Activated naive CD8-positive, alpha-beta T cell treated with anti-CD3 and anti-CD28 coated beads, Interleukin-2, amount 50 U/mL, for 24 hours (primary cell): ENCODE data around the gene DLG2.

Experiments
- ATAC-seq: fragments of 150-1000 bp; cut with Tn5 transposase; one replicate; pipeline ENCODE4 v1.10.0; 2021
- DNase-seq: peaks from one replicate; pipeline ENCODE4 v3.0.0; 2021
- H3K27ac Mint-ChIP-seq: one replicate; pipeline ENCODE4 v1.8.0; 2021; ENCODE audit warnings: mild to moderate bottlenecking, mixed read lengths
- H3K27me3 Mint-ChIP-seq: one replicate; pipeline ENCODE4 v1.8.0; 2021; ENCODE audit warnings: mixed read lengths
- H3K36me3 Mint-ChIP-seq: one replicate; pipeline ENCODE4 v1.8.0; 2021; ENCODE audit warnings: low read depth, mixed read lengths
- H3K4me1 Mint-ChIP-seq: one replicate; pipeline ENCODE4 v1.8.0; 2021; ENCODE audit warnings: mixed read lengths
- H3K4me3 Mint-ChIP-seq: one replicate; pipeline ENCODE4 v1.8.0; 2021; ENCODE audit warnings: mild to moderate bottlenecking, moderate library complexity, mixed read lengths
- H3K9me3 Mint-ChIP-seq: one replicate; pipeline ENCODE4 v1.8.0; 2021; ENCODE audit warnings: mixed read lengths

The DLG2 gene

GRCh38 chr11:84215672-84216071 is 1411.5 kb downstream of the DLG2 start:
- Mint-ChIP-seq H3K27ac (no peak overlapping the region), H3K4me1 (no peaks in the 10 kb centered on the region), H3K36me3 (no peaks in the 10 kb centered on the region), H3K27me3 (no peaks in the 10 kb centered on the region), H3K9me3 (peaks cover 30% of the 10 kb centered on the region), H3K4me3 (no peak overlapping the region)
- ATAC-seq (no peak), DNase-seq (no peak)

- Mint-ChIP-seq H3K9me3 (peaks cover 25% of the 10 kb centered on the region), H3K27ac (no peak overlapping the region), H3K27me3 (no peaks in the 10 kb centered on the region), H3K36me3 (no peaks in the 10 kb centered on the region), H3K4me1 (no peaks in the 10 kb centered on the region), H3K4me3 (no peak overlapping the region)
- DNase-seq (no peak), ATAC-seq (no peak)
These were observed 1412.6 kb downstream of the DLG2 start for GRCh38 chr11:84214557-84214956.

- Mint-ChIP-seq H3K4me1 (no peaks in the 10 kb centered on the region), H3K9me3 (peaks cover 25% of the 10 kb centered on the region), H3K27ac (no peak overlapping the region), H3K27me3 (no peaks in the 10 kb centered on the region), H3K36me3 (no peaks in the 10 kb centered on the region), H3K4me3 (no peak overlapping the region)
- ATAC-seq (no peak), DNase-seq (no peak)
These were observed 1414.4 kb downstream of the DLG2 start for GRCh38 chr11:84212468-84213390.

- Mint-ChIP-seq H3K36me3 (no peaks in the 10 kb centered on the region), H3K4me3 (no peak overlapping the region), H3K27ac (no peak overlapping the region), H3K9me3 (peaks cover 21% of the 10 kb centered on the region), H3K4me1 (no peaks in the 10 kb centered on the region), H3K27me3 (no peaks in the 10 kb centered on the region)
- ATAC-seq (no peak), DNase-seq (no peak)
These were observed 1415.2 kb downstream of the DLG2 start for GRCh38 chr11:84211896-84212295.

DNA sequence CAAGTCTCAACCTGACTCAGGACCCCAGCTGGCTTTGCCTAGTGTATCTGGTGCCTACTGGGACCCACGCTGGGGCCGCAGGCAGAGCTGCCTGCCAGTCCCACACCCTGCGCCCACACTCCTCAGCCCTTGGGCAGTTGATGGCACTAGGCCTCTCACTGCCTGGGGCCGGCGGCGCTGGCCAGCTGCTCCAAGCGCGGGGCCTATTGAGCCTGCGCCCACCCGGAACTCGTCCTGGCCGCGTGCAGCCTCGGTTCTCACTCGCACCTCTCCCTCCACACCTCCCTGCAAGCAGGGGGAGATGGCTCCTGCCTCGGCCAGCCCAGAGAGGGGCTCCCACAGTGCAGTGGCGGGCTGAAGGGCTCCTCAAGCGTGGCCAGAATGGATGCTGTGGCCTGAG is 1432.4 kb downstream of the DLG2 start:
- DNase-seq, result no peak
- H3K27me3 Mint-ChIP-seq, result no peaks in the 10 kb centered on the region
- H3K4me3 Mint-ChIP-seq, result no peak overlapping the region
- H3K36me3 Mint-ChIP-seq, result no peaks in the 10 kb centered on the region
- H3K9me3 Mint-ChIP-seq, result peaks cover 14% of the 10 kb centered on the region
- H3K4me1 Mint-ChIP-seq, result no peaks in the 10 kb centered on the region
- no peak for ATAC-seq
- no peak overlapping the region for H3K27ac Mint-ChIP-seq

DNA sequence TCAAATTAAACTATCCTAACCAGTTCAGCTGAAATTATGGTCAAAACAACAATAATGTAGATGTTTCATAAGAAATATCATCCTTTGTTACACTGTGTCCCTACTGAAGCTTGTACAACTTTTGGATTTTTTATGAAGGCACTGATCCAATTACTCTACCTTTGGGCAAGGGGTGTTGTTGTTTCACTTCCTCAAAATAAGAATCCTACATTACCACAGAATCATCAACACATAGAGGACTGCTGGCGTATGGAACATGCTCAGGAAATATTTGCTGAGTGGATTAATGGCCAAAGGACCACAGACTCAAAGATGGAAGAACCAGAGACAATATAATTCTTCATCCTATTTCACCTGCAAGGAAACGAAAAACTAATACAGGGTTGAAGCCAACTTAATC is 1433.4 kb downstream of the DLG2 start:
- H3K9me3 Mint-ChIP-seq, result peaks cover 11% of the 10 kb centered on the region
- H3K4me1 Mint-ChIP-seq, result no peaks in the 10 kb centered on the region
- H3K27me3 Mint-ChIP-seq, result no peaks in the 10 kb centered on the region
- H3K4me3 Mint-ChIP-seq, result no peak overlapping the region
- H3K27ac Mint-ChIP-seq, result no peak overlapping the region
- no peaks in the 10 kb centered on the region for H3K36me3 Mint-ChIP-seq
- ATAC-seq (no peak), DNase-seq (no peak)

GRCh38 chr11:84188521-84188920 is 1438.6 kb downstream of the DLG2 start:
- ATAC-seq (no peak), DNase-seq (no peak)
- Mint-ChIP-seq H3K27me3 (no peaks in the 10 kb centered on the region), H3K9me3 (peaks cover 12% of the 10 kb centered on the region), H3K4me1 (no peaks in the 10 kb centered on the region), H3K27ac (no peak overlapping the region), H3K36me3 (no peaks in the 10 kb centered on the region), H3K4me3 (no peak overlapping the region)

DNA sequence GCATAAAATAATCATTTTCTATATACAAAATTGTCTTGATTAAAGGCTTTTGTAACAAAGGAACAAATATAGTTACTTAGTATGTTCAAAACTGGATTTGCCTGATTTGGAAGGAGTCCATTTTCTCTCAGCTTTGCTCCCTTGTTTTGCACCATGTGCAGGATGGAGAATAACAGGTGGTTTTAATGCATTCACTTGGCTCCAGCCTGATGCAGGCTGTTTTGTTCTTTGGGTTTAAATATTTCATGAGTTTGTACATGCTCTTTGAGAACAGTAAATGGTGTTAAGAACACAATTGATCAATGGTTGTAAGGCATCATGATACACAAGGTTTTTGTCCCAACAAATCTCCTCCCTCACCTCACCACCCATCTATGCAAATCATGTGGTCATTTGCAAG is 1454.1 kb downstream of the DLG2 start:
- H3K9me3 Mint-ChIP-seq, result peaks cover 25% of the 10 kb centered on the region
- H3K36me3 Mint-ChIP-seq, result no peaks in the 10 kb centered on the region
- H3K27ac Mint-ChIP-seq, result no peak overlapping the region
- no peak overlapping the region for H3K4me3 Mint-ChIP-seq
- H3K4me1 Mint-ChIP-seq, result no peaks in the 10 kb centered on the region
- DNase-seq (no peak), ATAC-seq (no peak)
- H3K27me3 Mint-ChIP-seq, result no peaks in the 10 kb centered on the region

GRCh38 chr11:84165139-84165538 is 1462.0 kb downstream of the DLG2 start:
- H3K27me3 Mint-ChIP-seq, result no peaks in the 10 kb centered on the region
- DNase-seq (no peak), ATAC-seq (no peak)
- peaks cover 19% of the 10 kb centered on the region for H3K9me3 Mint-ChIP-seq
- H3K36me3 Mint-ChIP-seq, result no peaks in the 10 kb centered on the region
- no peaks in the 10 kb centered on the region for H3K4me1 Mint-ChIP-seq
- no peak overlapping the region for H3K27ac Mint-ChIP-seq
- H3K4me3 Mint-ChIP-seq, result no peak overlapping the region

- Mint-ChIP-seq H3K4me3 (no peak overlapping the region), H3K27me3 (no peaks in the 10 kb centered on the region), H3K36me3 (no peaks in the 10 kb centered on the region), H3K27ac (no peak overlapping the region), H3K9me3 (peaks cover 19% of the 10 kb centered on the region), H3K4me1 (no peaks in the 10 kb centered on the region)
- ATAC-seq, result no peak
- DNase-seq, result no peak
These were observed 1462.4 kb downstream of the DLG2 start for GRCh38 chr11:84164728-84165127.

GRCh38 chr11:84163116-84163515 is 1464.0 kb downstream of the DLG2 start:
- no peaks in the 10 kb centered on the region for H3K27me3 Mint-ChIP-seq
- no peak overlapping the region for H3K4me3 Mint-ChIP-seq
- DNase-seq (no peak), ATAC-seq (no peak)
- no peak overlapping the region for H3K27ac Mint-ChIP-seq
- no peaks in the 10 kb centered on the region for H3K36me3 Mint-ChIP-seq
- no peaks in the 10 kb centered on the region for H3K4me1 Mint-ChIP-seq
- peaks cover 12% of the 10 kb centered on the region for H3K9me3 Mint-ChIP-seq

GRCh38 chr11:84157639-84158038 is 1469.5 kb downstream of the DLG2 start:
- Mint-ChIP-seq H3K4me3 (no peak overlapping the region), H3K4me1 (no peaks in the 10 kb centered on the region), H3K9me3 (peaks cover 29% of the 10 kb centered on the region)

DNA sequence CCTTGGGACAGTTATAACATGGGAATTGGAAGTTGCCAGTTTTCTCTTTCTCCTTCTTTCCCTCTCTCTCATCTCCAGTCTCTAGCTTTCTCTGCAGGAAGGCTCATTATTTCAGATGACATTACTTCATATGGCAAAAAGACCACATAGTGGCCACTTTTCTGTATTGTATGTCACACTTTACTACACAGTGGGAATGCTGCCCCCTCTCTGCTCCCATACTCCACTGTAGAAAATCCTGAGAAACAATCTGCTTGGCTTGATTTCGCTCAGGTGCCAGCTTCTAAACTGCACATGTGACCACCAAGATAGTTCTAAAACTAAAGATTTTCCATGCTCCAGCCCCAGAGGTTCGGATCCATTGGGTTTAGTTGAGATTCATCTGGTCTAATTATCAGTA is 1480.3 kb downstream of the DLG2 start:
- ATAC-seq (no peak), DNase-seq (no peak)
- Mint-ChIP-seq H3K9me3 (peaks cover 20% of the 10 kb centered on the region), H3K4me3 (no peak overlapping the region), H3K4me1 (no peaks in the 10 kb centered on the region), H3K27ac (no peak overlapping the region), H3K27me3 (no peaks in the 10 kb centered on the region), H3K36me3 (no peaks in the 10 kb centered on the region)

More at GRCh38 chr11:84157639-84158038, 1469.5 kb downstream of the DLG2 start:
- no peak overlapping the region for H3K27ac Mint-ChIP-seq
- no peaks in the 10 kb centered on the region for H3K36me3 Mint-ChIP-seq
- H3K27me3 Mint-ChIP-seq, result no peaks in the 10 kb centered on the region
- no peak for ATAC-seq
- no peak for DNase-seq

GRCh38 chr11:84145616-84146185 is 1481.4 kb downstream of the DLG2 start:
- DNase-seq, result no peak
- Mint-ChIP-seq H3K4me3 (no peak overlapping the region), H3K9me3 (peaks cover 12% of the 10 kb centered on the region), H3K36me3 (no peaks in the 10 kb centered on the region), H3K27ac (no peak overlapping the region), H3K4me1 (no peaks in the 10 kb centered on the region), H3K27me3 (no peaks in the 10 kb centered on the region)
- ATAC-seq, result no peak

DNA sequence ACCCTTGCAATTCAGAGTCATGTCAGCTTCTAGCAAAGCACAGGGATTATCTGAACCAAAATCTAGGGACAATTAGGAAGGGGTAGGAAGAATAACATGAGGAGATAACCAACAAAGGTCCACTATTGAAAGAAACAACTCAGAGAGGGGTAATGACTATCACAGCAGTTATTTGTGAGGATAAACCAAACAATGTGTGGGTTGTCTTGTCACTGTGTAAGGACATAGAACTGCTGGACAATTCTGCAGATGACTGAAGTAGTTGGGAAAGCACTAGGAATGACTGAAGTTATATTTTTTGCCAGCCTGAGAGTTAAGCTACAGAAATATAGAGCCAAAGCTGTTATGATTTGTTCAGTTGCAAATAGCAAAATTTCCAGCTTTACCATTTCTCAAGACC is 1482.6 kb downstream of the DLG2 start:
- Mint-ChIP-seq H3K4me3 (no peak overlapping the region), H3K27ac (no peak overlapping the region), H3K36me3 (no peaks in the 10 kb centered on the region), H3K4me1 (no peaks in the 10 kb centered on the region), H3K27me3 (no peaks in the 10 kb centered on the region), H3K9me3 (peaks cover 11% of the 10 kb centered on the region)
- DNase-seq (no peak), ATAC-seq (no peak)
